GM21576 (cell line): ENCODE results near the gene ADCY1.
"Not testable (repeated sequence)": the region's sequence is repeated elsewhere in the genome, so short reads cannot be mapped to it uniquely, and the experiment has no call there.

Experiments used
- ATAC-seq: cut with Tn5 transposase; IDR thresholded peaks from one replicate; pipeline ENCODE4 v1.9.1; 2021; ENCODE audit warnings: mild to moderate bottlenecking, moderate library complexity; ENCODE audit not compliant: unreplicated experiment

The ADCY1 gene

GRCh38 chr7:45573661-45574415 is at the start of gene ADCY1:
ADCY1 (plus strand) TSS chr7:45574368; CDS start chr7:45574544, 176 bp downstream.
- ATAC-seq, result no peak

DNA sequence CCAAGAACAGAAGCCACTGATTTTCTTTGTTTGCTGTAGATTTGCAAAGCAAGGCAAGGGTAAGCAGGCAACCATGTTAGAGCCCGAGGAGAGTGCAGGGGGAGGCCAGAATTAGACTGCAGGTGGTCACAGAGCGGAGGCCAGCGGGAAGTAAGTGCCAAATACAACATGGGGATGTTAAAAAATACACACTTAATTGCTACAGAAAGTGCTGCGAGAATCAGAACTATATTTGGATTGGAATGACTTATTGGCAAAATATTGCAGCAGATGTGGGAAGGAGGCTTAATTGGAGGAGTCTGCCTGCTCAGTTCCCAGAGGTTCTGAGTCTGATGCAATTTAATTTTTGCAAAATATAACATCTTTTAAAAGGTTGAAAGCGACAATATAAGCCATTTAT is 49.7 kb upstream of the ADCY1 start:
- ATAC-seq, result no peak

GRCh38 chr7:45525057-45525456 is 49.1 kb upstream of the ADCY1 start:
- ATAC-seq, result no peak

DNA sequence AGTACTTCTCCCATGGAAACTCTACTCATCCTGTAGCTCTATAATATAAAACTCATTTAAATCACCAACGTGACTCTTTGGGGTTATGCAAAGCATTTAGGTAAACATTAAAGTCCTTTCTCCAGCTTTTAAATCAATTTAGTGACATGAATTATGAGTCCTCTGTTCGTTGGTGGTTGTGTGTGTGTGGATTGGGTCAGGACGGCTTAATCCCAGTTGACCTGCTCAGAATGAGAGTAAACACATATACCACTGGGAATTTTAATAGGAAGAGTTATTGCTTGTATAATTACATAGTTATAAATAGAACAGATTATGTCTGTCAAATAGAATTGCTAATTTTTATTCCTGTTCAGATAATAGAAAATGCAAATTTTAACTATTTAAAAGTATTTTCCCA is 30.7 kb upstream of the ADCY1 start:
- ATAC-seq, result no peak

DNA sequence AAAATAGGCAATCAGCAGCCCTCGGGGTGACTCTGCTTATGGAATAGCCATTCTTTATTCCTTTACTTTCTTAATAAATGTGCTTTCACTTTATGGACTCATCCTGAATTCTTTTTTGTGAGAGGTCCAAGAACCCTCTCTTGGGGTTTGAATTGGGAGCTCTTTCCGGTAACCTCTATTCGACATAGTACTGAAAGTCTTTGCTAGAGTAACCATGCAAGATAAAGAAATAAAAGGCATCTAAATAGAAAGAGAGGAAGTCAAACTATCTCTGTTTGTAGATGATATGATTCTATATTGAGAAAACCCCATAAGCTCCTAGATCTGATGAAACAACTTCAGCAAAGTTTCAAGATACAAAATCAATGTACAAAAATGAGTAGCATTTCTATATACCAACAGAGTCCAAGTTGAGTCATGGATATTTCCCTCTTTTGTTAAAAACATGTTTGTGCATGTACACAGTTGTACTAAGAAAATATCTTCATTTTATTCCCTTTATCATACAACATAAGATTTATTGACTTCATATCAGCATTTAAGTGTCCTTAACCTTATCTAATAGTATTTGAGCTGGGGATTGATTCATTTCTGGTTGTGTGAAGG is 29.0 kb upstream of the ADCY1 start:
- ATAC-seq, result not testable (repeated sequence)

GRCh38 chr7:45548917-45549316 is 25.3 kb upstream of the ADCY1 start:
- ATAC-seq, result not testable (repeated sequence)

DNA sequence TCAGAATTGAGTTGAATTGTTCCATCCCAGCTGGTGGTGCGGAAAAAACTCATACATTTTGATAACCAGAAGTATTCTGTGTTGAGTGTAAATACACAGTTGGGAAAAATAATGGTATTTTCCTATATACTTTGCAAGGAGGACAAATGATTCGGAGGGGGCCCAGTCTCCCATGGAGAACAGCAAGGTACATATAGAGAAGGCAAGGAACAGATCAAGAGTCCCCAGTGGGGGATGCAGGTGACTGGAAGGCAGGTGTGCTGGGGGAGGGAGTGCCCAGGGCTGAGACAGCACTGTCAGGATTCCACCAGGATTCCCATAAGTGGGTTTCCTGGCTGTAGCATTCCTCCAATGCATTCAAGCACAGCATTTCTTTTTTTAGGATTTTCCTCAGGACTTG is 10.8 kb upstream of the ADCY1 start:
- no peak for ATAC-seq

DNA sequence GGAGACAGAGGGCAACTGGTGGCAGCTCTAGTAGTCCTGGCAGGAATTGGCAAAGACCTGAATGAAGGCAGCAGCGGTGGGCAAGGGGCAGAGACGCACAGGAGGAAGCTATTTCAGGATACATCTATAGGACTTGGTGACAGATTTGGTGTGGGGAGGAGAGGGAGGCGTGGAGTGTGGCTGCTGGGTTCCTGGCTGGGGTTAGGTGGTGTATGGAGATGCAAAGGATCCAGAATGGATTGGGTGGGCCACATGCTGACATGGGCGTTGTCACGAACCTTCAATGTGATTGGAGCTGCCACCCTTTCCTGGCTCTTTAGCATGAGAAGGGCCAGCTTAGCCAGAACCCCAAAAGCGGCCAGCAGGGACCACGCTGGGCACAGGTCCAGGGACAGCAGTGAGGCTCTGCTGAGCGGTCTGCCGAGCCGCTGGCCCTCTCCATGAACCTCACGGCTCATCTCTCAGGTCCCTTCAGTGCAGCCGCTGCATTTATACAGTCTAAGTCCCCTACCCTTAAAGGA is 10.2 kb upstream of the ADCY1 start:
- no peak for ATAC-seq

GRCh38 chr7:45564485-45564884 is 9.7 kb upstream of the ADCY1 start:
- no peak for ATAC-seq

GRCh38 chr7:45564886-45565455 is 9.2 kb upstream of the ADCY1 start:
- no peak for ATAC-seq

GRCh38 chr7:45566386-45566785 is 7.8 kb upstream of the ADCY1 start:
- ATAC-seq, result no peak

DNA sequence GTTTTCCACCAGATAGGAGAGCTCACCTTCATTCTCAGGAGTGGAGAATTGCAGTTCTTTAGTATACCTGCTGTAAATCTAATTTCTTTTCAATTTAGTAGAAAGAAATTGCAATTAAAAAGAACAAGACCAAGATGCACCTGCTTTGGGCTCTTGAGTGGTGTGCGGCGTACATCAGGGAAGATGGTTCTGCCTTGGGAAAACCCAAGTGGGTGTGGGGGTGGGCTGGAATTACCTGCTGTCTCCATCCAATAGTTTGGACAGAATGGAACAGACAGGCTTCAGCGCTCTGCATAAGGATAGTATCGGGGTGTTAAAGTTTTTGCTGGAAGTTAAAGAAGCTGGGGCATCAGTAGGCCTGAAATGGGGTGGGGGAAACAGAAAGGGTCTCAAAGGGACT is 7.2 kb upstream of the ADCY1 start:
- no peak for ATAC-seq

DNA sequence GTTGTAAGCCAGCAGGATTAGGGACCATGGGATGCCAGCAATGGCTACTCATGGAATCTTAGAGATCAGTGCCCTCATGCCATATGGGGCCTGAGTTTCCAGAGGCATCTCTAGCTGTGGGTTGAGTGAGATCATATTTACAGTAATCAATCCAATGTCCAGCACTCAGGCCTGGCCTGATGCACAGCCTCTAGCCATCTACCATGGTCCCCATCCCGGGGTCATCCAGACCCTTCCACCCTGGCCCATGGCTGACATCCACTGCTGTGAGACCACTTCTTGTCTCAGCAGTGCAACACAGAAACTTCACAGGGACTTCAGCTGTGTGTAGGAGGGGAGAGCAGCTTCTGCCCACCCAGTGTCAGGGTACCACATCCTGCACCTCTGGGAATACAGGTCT is 6.5 kb upstream of the ADCY1 start:
- ATAC-seq, result no peak

- no peak for ATAC-seq
These were observed 5.5 kb upstream of the ADCY1 start for GRCh38 chr7:45568536-45569289.

DNA sequence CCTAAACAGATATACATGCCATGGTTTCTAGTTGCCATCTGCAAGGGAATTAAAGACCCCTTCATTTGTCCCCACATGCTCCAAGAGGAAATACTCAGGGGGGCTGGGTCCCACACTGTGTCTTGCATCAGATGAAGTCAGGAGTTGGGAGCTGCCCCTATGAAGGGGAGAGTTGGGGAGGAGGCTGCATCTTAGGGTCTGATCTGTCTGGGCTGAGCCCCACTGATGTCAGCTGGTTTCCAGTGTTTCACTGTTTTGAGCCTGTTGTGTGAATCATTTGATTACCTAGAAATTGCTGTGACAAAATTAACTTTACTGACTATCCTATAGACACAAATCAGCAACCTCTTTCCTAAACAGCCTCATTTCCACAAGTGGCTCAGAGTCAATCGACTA is 4.9 kb upstream of the ADCY1 start:
- no peak for ATAC-seq

DNA sequence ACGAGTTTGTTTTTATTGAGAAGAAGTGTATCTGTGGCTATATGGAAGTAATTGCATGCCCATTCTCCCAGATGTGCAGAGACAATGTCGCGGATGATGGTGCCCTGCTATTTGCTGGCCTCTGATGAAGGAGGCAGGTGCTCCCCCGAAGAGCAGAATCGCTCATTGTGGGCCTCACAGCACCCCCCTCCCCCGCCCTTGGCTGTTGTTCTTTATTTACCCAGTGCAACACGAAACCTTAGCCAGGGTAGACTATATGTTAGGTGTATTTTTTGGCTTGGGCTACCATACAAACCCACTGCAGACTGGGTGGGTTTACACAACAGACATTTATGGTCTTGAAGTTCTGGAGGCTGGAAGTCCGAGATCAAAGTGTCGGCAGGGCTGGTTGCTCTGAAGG is 3.4 kb upstream of the ADCY1 start:
- ATAC-seq, result no peak

DNA sequence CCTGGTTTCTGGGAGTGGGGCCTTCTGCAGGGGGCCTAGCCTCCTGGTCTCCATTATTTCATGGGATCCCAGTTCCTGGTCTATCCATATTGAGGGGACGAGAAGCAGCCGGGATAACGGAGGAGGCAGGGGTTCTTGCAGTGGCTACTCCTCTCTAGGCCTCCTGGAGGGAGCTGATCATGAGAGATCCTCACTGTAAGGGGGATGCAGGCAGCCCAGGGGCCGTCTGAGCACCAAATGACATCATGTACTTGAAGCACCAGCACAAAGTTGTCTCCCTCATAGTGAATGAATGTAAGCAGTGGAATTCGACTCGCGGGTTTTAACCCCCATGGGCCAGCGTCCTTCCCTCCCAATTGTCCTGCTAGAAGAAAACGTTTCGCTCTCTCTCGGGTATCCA is 964 bp upstream of the ADCY1 start:
- no peak for ATAC-seq

- ATAC-seq, result no peak
These were observed 174 bp downstream of the ADCY1 start for GRCh38 chr7:45574416-45574668.

GRCh38 chr7:45574669-45575500 is 717 bp downstream of the ADCY1 start:
- no peak for ATAC-seq

DNA sequence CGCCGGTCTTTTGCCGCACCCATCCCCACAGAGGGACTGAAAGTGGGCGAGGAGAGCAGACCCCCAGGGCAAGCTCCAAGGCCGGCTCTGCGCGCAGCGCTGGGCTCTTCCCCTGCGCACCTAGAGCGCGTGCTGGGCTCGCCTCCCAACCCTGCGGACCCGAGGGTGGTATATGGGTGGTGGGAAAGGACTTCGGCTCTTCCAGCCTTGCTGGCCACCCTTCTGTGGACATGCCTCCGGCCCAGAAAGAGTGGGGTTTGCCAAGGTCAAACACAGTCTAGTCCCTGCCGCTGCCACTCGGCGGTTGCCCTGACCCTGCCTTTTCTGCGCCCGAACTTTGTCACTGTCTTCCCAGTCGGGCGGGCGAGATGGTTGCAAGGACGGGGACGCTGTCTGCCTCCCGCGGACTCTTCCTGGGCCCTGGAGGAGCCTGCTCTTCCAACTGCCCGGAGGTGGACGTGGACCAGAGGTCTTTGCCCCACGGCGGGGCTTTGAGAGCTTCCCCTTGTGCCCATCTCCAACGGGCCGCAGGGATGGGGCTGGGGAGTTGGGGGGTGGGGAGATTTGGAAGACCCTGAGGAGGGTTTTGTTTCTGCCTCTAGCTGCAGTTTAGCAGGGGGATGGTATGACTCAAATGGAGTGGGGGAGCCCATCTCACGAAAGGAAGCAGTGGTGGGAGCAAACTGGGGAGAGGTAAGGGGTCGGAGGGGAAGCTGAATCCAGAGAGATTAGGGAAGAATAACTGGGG is 1.5 kb downstream of the ADCY1 start:
- ATAC-seq, result no peak
